ENCODE results near the gene TPST1. TPM values are rescaled to one million over a fixed set of nuclear protein-coding genes. Genes with fewer than 3 reads are reported as not detected.
"Not testable (repeated sequence)": the region's sequence is repeated elsewhere in the genome, so short reads cannot be mapped to it uniquely, and the experiment has no call there.

TPST1 gene
- total and polyA plus RNA-seq, 3 experiments from 2014 or later, result 1.7 to 2.7 (median 1.9) TPM

GRCh38 chr7:66377714-66378113 is 172.6 kb downstream of the TPST1 start:
- no peaks in the 10 kb centered on the region for H3K36me3 ChIP-seq (ENCODE audit: insufficient read depth, low read length)
- Mint-ChIP-seq H3K4me3 (peak overlapping the region in 1 of 7 donors; percentile 56), H3K27ac (no peak overlapping the region), H3K4me1 (no peaks in the 10 kb centered on the region), H3K36me3 (peaks cover 30 to 42% (median 36%) of the 10 kb centered on the region in 3 donors), H3K9me3 (peaks cover 0 to 8% (median 0%) of the 10 kb centered on the region in 5 donors), H3K27me3 (peaks cover 0 to 3% of the 10 kb centered on the region in 2 donors)
- no peak overlapping the region for H3K4me3 ChIP-seq (ENCODE audit: low read length)
- DNase-seq, result no peak
- H3K27me3 ChIP-seq (ENCODE audit: insufficient read depth, low read length, poor library complexity, severe bottlenecking), result no peaks in the 10 kb centered on the region
- no peak overlapping the region for H3K27ac ChIP-seq (ENCODE audit: low read depth, low read length)
- no peaks in the 10 kb centered on the region for H3K4me1 ChIP-seq (ENCODE audit: insufficient read depth, low read length)
- POLR2A ChIA-PET, result no interaction called here
- H3K9me3 ChIP-seq (ENCODE audit: low read length), result no peaks in the 10 kb centered on the region
- CTCF ChIA-PET, result no interaction called here

DNA sequence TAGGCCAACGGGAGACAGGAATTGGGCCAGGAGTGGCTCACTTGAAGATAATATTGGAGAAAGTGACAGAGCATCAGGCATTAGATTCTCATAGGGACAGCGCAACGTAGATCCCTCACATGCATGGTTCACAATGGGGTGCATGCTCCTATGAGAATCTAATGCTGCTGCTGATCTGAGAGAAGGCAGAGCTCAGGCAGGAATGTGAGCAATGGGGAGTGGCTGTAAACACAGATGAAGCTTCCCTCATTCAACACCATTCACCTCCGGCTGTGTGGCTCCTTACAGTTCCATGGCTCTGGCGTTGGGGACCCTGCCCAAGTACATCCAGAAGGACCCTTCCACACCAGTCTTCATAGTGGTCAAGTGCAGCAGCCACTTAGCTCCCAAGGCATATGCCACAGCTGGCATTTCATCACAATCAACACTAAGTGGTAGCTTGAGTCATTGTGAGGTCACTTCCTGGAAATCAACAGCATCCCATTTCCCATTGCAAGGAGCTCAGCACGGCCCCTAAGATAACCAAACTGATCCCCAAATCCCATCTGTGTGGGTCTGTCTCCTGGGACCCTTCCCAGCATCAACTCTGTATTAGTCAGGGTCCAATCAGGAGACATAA is 174.5 kb downstream of the TPST1 start:
- POLR2A ChIA-PET, result no interaction called here
- Histone ChIP-seq H3K27ac (ENCODE audit: low read depth, low read length) (no peak overlapping the region), H3K36me3 (ENCODE audit: insufficient read depth, low read length) (no peaks in the 10 kb centered on the region), H3K4me1 (ENCODE audit: insufficient read depth, low read length) (no peaks in the 10 kb centered on the region), H3K9me3 (ENCODE audit: low read length) (no peaks in the 10 kb centered on the region), H3K27me3 (ENCODE audit: insufficient read depth, low read length, poor library complexity, severe bottlenecking) (no peaks in the 10 kb centered on the region), H3K4me3 (ENCODE audit: low read length) (no peak overlapping the region)
- peaks cover 0 to 8% (median 0%) of the 10 kb centered on the region in 5 donors for H3K9me3 Mint-ChIP-seq
- no peak overlapping the region for H3K27ac Mint-ChIP-seq
- no peak overlapping the region for H3K4me3 Mint-ChIP-seq
- H3K36me3 Mint-ChIP-seq, result peaks cover 30 to 42% (median 36%) of the 10 kb centered on the region in 3 donors
- H3K27me3 Mint-ChIP-seq, result peaks cover 0 to 1% of the 10 kb centered on the region in 2 donors
- no peaks in the 10 kb centered on the region for H3K4me1 Mint-ChIP-seq
- DNase-seq, result no peak
- CTCF ChIA-PET, result no interaction called here

DNA sequence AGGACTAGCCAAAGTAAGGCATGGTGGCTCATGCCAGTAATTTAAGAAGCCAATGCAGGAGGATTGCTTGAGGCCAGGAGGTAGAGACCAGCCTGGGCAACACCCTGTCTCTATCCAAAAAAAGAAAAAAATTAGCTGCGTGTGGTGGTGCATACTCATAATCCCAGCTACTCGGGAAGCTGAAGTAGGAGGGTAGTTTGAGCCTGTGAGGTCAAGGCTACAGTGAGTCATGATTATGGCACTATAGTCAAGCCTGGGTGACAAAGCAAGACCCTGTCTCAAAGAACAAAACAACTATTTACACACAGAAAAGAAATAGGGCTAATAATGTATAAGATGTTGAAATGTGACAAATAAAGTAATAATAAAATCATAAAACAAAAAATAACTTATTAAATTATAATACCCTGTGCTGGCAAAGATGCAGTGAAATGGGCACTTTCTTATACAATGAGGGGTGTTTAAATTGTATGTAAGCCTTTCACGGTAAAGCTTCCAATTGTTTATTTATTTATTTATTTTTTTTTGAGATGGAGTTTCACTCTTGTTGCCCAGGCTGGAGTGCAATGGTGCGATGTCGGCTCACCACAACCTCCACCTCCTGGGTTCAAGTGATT is 175.2 kb downstream of the TPST1 start:
- H3K36me3 ChIP-seq (ENCODE audit: insufficient read depth, low read length), result no peaks in the 10 kb centered on the region
- ChIA-PET CTCF (no interaction called here), POLR2A (no interaction called here)
- Mint-ChIP-seq H3K27me3 (peaks cover 0 to 1% of the 10 kb centered on the region in 2 donors), H3K36me3 (peaks cover 30 to 42% (median 36%) of the 10 kb centered on the region in 3 donors), H3K4me1 (peaks cover 0 to 2% (median 0%) of the 10 kb centered on the region in 3 donors), H3K27ac (no peak overlapping the region), H3K4me3 (no peak overlapping the region), H3K9me3 (peaks cover 0 to 8% (median 0%) of the 10 kb centered on the region in 5 donors)
- no peak overlapping the region for H3K27ac ChIP-seq (ENCODE audit: low read depth, low read length)
- H3K27me3 ChIP-seq (ENCODE audit: insufficient read depth, low read length, poor library complexity, severe bottlenecking), result no peaks in the 10 kb centered on the region
- no peaks in the 10 kb centered on the region for H3K9me3 ChIP-seq (ENCODE audit: low read length)
- DNase-seq, result no peak
- H3K4me1 ChIP-seq (ENCODE audit: insufficient read depth, low read length), result no peaks in the 10 kb centered on the region
- H3K4me3 ChIP-seq (ENCODE audit: low read length), result no peak overlapping the region

GRCh38 chr7:66382182-66382923 is 177.2 kb downstream of the TPST1 start:
- H3K4me1 Mint-ChIP-seq; H3K4me3 Mint-ChIP-seq; H3K27me3 Mint-ChIP-seq; H3K27me3 ChIP-seq (ENCODE audit: insufficient read depth, low read length, poor library complexity, severe bottlenecking); H3K36me3 ChIP-seq (ENCODE audit: insufficient read depth, low read length); H3K9me3 Mint-ChIP-seq; H3K9me3 ChIP-seq (ENCODE audit: low read length); H3K4me3 ChIP-seq (ENCODE audit: low read length); DNase-seq; H3K27ac ChIP-seq (ENCODE audit: low read depth, low read length); H3K27ac Mint-ChIP-seq; H3K4me1 ChIP-seq (ENCODE audit: insufficient read depth, low read length); POLR2A ChIA-PET; CTCF ChIA-PET: not testable (repeated sequence)
- H3K36me3 Mint-ChIP-seq, result peaks cover 30 to 38% (median 33%) of the 10 kb centered on the region in 3 donors

DNA sequence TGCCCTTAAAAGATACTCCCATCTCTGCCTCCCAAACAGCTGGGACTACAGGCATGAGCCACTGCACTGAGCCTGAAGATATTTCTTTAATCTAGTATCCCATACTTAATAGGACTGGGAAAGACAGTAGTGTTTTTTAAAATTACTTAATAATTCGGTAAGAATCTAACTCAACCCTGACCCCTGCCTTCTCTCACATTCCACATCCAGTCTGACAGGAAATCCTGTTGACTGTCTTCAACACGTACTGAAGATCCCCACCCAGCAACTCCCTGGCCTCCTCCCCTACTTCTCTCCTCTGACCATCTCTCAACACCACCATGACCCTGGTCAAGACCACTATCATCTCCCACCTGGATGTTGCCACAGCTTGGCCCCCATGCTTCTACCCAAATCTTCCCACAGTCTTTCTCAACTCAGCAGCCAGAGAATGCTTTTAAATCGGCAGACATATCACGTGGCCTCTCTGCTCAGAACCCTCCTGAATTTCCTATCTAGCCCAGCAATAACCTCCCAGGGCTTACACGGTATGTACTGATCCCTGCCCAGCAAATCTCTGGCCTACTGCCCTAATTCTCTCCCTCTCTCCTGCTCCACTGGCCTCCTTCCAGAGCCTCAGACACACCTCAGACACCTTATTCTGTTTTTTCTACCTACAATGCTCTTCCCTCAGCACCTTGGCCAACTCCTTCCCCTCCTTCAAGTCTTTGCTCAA is 180.2 kb downstream of the TPST1 start:
- H3K27ac Mint-ChIP-seq; H3K36me3 ChIP-seq (ENCODE audit: insufficient read depth, low read length); H3K4me3 ChIP-seq (ENCODE audit: low read length); H3K9me3 ChIP-seq (ENCODE audit: low read length); POLR2A ChIA-PET; H3K27ac ChIP-seq (ENCODE audit: low read depth, low read length); H3K4me1 Mint-ChIP-seq; H3K9me3 Mint-ChIP-seq; H3K27me3 ChIP-seq (ENCODE audit: insufficient read depth, low read length, poor library complexity, severe bottlenecking); H3K4me1 ChIP-seq (ENCODE audit: insufficient read depth, low read length); H3K4me3 Mint-ChIP-seq; CTCF ChIA-PET; DNase-seq; H3K27me3 Mint-ChIP-seq: not testable (repeated sequence)
- H3K36me3 Mint-ChIP-seq, result peaks cover 15 to 18% (median 18%) of the 10 kb centered on the region in 3 donors

DNA sequence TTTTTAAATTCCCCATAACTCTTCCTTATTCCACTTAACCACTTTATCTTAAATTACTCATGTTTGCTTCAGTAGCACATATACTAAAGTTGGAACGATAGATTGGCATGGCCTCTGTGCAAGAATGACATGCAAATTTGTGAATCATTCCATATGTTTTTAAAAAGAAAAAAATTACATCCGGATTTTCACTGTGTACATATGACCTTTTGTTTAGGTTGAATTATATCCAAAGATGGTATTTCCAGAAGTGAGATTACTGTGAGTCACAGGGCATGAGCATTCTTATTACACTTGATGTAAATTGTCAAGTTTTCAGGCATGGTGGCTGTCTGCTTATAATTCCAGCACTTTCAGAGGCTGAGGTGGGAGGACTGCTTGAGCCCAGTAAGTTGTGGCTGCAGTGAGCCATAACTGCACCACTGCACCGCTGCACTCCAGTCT is 190.0 kb downstream of the TPST1 start:
- H3K27me3 Mint-ChIP-seq; POLR2A ChIA-PET; H3K9me3 ChIP-seq (ENCODE audit: low read length); H3K4me3 Mint-ChIP-seq; H3K4me3 ChIP-seq (ENCODE audit: low read length); H3K27me3 ChIP-seq (ENCODE audit: insufficient read depth, low read length, poor library complexity, severe bottlenecking); H3K4me1 Mint-ChIP-seq; DNase-seq; H3K9me3 Mint-ChIP-seq; H3K36me3 ChIP-seq (ENCODE audit: insufficient read depth, low read length); CTCF ChIA-PET; H3K27ac ChIP-seq (ENCODE audit: low read depth, low read length); H3K27ac Mint-ChIP-seq; H3K4me1 ChIP-seq (ENCODE audit: insufficient read depth, low read length): not testable (repeated sequence)
- H3K36me3 Mint-ChIP-seq, result peaks cover 4 to 24% (median 12%) of the 10 kb centered on the region in 3 donors

DNA sequence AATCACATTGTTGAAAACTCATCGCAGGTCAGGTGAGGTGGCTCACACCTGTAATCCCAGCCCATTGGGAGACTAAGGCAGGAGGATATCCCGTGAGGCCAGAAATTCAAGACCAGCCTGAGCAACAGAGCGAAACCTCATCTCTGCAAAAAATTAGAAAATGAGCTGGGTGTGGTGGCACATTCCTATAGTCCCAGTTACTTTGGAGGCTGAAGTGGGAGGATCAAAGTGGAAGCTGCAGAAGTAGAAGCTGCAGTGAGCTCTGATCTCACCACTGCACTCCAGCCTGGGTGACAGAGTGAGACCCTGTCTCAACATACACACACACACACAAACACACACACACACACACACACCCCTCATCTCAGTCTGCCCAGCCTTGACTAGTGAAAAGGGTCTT is 190.9 kb downstream of the TPST1 start:
- POLR2A ChIA-PET; H3K9me3 Mint-ChIP-seq; H3K36me3 ChIP-seq (ENCODE audit: insufficient read depth, low read length); H3K4me1 ChIP-seq (ENCODE audit: insufficient read depth, low read length); DNase-seq; H3K27ac ChIP-seq (ENCODE audit: low read depth, low read length); H3K4me3 Mint-ChIP-seq; H3K4me1 Mint-ChIP-seq; H3K9me3 ChIP-seq (ENCODE audit: low read length); H3K4me3 ChIP-seq (ENCODE audit: low read length); H3K27me3 ChIP-seq (ENCODE audit: insufficient read depth, low read length, poor library complexity, severe bottlenecking); H3K27me3 Mint-ChIP-seq; CTCF ChIA-PET: not testable (repeated sequence)
- Mint-ChIP-seq H3K27ac (peak overlapping the region in 1 of 8 donors; percentile 66), H3K36me3 (peaks cover 4 to 28% (median 12%) of the 10 kb centered on the region in 3 donors)

DNA sequence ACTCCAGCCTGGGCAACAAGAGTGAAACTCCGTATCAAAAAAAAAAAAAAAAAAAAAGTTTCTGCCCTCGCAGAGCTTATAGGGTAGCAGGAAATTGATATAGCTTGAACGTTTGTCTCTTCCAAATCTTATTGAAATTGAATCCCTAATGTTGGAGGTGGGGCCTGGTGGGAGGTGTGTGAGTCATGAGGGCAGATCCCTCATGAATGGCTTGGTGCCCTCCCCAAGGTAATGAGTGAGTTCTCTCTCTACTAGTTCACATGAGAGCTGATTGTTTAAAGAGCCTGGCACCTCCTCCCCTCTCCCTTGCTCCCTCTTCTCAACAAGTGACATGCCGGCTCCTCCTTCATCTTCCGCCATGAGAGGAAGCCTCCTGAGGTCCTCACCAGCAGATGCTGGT is 193.7 kb downstream of the TPST1 start:
- H3K4me3 Mint-ChIP-seq; H3K4me1 Mint-ChIP-seq; H3K27me3 ChIP-seq (ENCODE audit: insufficient read depth, low read length, poor library complexity, severe bottlenecking); H3K27me3 Mint-ChIP-seq; POLR2A ChIA-PET; H3K4me3 ChIP-seq (ENCODE audit: low read length); H3K36me3 ChIP-seq (ENCODE audit: insufficient read depth, low read length); H3K9me3 ChIP-seq (ENCODE audit: low read length); H3K4me1 ChIP-seq (ENCODE audit: insufficient read depth, low read length); CTCF ChIA-PET; DNase-seq; H3K9me3 Mint-ChIP-seq; H3K27ac ChIP-seq (ENCODE audit: low read depth, low read length): not testable (repeated sequence)
- peaks cover 21 to 50% (median 22%) of the 10 kb centered on the region in 3 donors for H3K36me3 Mint-ChIP-seq
- H3K27ac Mint-ChIP-seq, result peak overlapping the region in 1 of 8 donors; percentile 73

Data from CD8-positive, alpha-beta memory T cell (primary cell).